Neural cell (in vitro differentiated cells): ENCODE results near the gene CASP9. TPM values are rescaled to one million over a fixed set of nuclear protein-coding genes. Genes with fewer than 3 reads are reported as not detected.
"Not testable (repeated sequence)": the region's sequence is repeated elsewhere in the genome, so short reads cannot be mapped to it uniquely, and the experiment has no call there.

Experiments used
- H2AFZ ChIP-seq: fragments of 200-600, 300-800 bp; sonication (generic), shearing (Covaris generic); 2 replicates; pipeline ENCODE4 v1.6.0; 2014; ENCODE audit warnings: low read depth, mild to moderate bottlenecking, antibody characterized with exemption, low read length, moderate library complexity
- H3F3A ChIP-seq: fragments of 200-600 bp; shearing (Covaris generic); 2 replicates; pipeline ENCODE4 v1.6.1; 2016; ENCODE audit warnings: mild to moderate bottlenecking, moderate library complexity, mixed read lengths, antibody characterized with exemption, low read length; ENCODE audit not compliant: insufficient read depth, poor library complexity, severe bottlenecking
- H3K27ac ChIP-seq: fragments of 200-600, 300-800 bp; sonication (generic), shearing (Covaris generic); 2 replicates; pipeline ENCODE4 v1.5.1; 2014; ENCODE audit warnings: mild to moderate bottlenecking, low read length, moderate library complexity
- H3K27me3 ChIP-seq: fragments of 300-800, 200-600 bp; sonication (generic), shearing (Covaris generic); 2 replicates; pipeline ENCODE4 v1.6.0; 2014; ENCODE audit warnings: mild to moderate bottlenecking, low read depth, low read length, moderate library complexity; ENCODE audit not compliant: insufficient read depth
- H3K36me3 ChIP-seq: fragments of 300-800, 200-600 bp; sonication (generic), shearing (Covaris generic); 2 replicates; pipeline ENCODE4 v1.5.1; 2014; ENCODE audit warnings: mild to moderate bottlenecking, antibody characterized with exemption, low read length, moderate library complexity; ENCODE audit not compliant: insufficient read depth
- H3K4me2 ChIP-seq: fragments of 300-800, 200-600 bp; sonication (generic), shearing (Covaris generic); 2 replicates; pipeline ENCODE4 v1.6.0; 2014; ENCODE audit warnings: mild to moderate bottlenecking, low read length
- H3K4me3 ChIP-seq: fragments of 300-800, 200-600 bp; sonication (generic), shearing (Covaris generic); 2 replicates; pipeline ENCODE4 v1.5.1; 2014; ENCODE audit warnings: mild to moderate bottlenecking, low read length, moderate library complexity
- H3K79me2 ChIP-seq: fragments of 200-600 bp; shearing (Covaris generic); replicated peaks from 2 replicates; pipeline ENCODE4 v1.6.0; 2014; ENCODE audit warnings: mild to moderate bottlenecking, low read length, moderate library complexity; ENCODE audit not compliant: insufficient read depth
- H3K9ac ChIP-seq: fragments of 300-800, 200-600 bp; sonication (generic), shearing (Covaris generic); 2 replicates; pipeline ENCODE4 v1.6.1; 2016; ENCODE audit warnings: mild to moderate bottlenecking, low read length, mixed read lengths
- H3K9me2 ChIP-seq: fragments of 200-600 bp; shearing (Covaris generic); 2 replicates; pipeline ENCODE4 v1.6.1; 2016; ENCODE audit warnings: mild to moderate bottlenecking, low read length, mixed read lengths; ENCODE audit not compliant: insufficient read depth
- H3K9me3 ChIP-seq: fragments of 200-600, 300-800 bp; sonication (generic), shearing (Covaris generic); 2 replicates; pipeline ENCODE4 v1.6.1; 2016; ENCODE audit warnings: mild to moderate bottlenecking, mixed run types, low read length, moderate library complexity, mixed read lengths
- H4K20me1 ChIP-seq: fragments of 200-600 bp; shearing (Covaris generic); 2 replicates; pipeline ENCODE4 v1.6.1; 2016; ENCODE audit warnings: mild to moderate bottlenecking, mixed run types; ENCODE audit not compliant: insufficient read depth
- CTCF ChIP-seq: fragments of 450-650 bp; IDR thresholded peaks from 2 replicates; pipeline ENCODE4 v1.5.1; 2014; ENCODE audit warnings: antibody characterized with exemption, mild to moderate bottlenecking, moderate library complexity; ENCODE audit not compliant: poor library complexity, severe bottlenecking
- EP300 ChIP-seq: fragments of 450-650 bp; conservative IDR thresholded peaks from 2 replicates; pipeline ENCODE4 v1.6.1; 2014; ENCODE audit warnings: antibody characterized with exemption, mild to moderate bottlenecking, moderate library complexity; ENCODE audit not compliant: poor library complexity, severe bottlenecking
- EZH2 ChIP-seq: fragments of 200-600, 300-800 bp; shearing (Covaris generic), sonication (generic); IDR thresholded peaks from 2 replicates; pipeline ENCODE4 v1.6.1; 2014; ENCODE audit warnings: antibody characterized with exemption, low read length, borderline replicate concordance, mild to moderate bottlenecking; ENCODE audit not compliant: insufficient read depth, poor library complexity, severe bottlenecking
- MXI1 ChIP-seq: fragments of 450-650 bp; conservative IDR thresholded peaks from 2 replicates; pipeline ENCODE4 v1.6.1; 2014; ENCODE audit warnings: antibody characterized with exemption, mild to moderate bottlenecking; ENCODE audit not compliant: poor library complexity, severe bottlenecking
- POLR2AphosphoS5 ChIP-seq: IDR thresholded peaks from 2 replicates; pipeline ENCODE4 v1.6.1; 2012
- RAD21 ChIP-seq: fragments of 450-650 bp; conservative IDR thresholded peaks from 2 replicates; pipeline ENCODE4 v1.6.1; 2014; ENCODE audit warnings: antibody characterized with exemption, mild to moderate bottlenecking, moderate library complexity
- REST ChIP-seq: IDR thresholded peaks from 2 replicates; pipeline ENCODE4 v1.6.1; 2012; ENCODE audit warnings: borderline replicate concordance
- SMC3 ChIP-seq: fragments of 450-650 bp; conservative IDR thresholded peaks from 2 replicates; pipeline ENCODE4 v1.6.1; 2014; ENCODE audit warnings: antibody characterized with exemption, mild to moderate bottlenecking, moderate library complexity; ENCODE audit not compliant: poor library complexity
- TAF1 ChIP-seq: IDR thresholded peaks from 2 replicates; pipeline ENCODE4 v1.6.1; 2012; ENCODE audit warnings: low read depth
- polyA plus RNA-seq: library from polyadenylated mRNA; depleted of rRNA; stranded (reverse); fragments of >200 nt; gene quantifications from 2 replicates; pipeline ENCODE4 v1.2.3, GENCODE V29; 2014

The CASP9 gene
- polyA plus RNA-seq, 1 donor from 2014 or later, result 13.7 TPM

- no peaks in the 10 kb centered on the region for H3K9me3 ChIP-seq
- H3K9ac ChIP-seq, result no peak overlapping the region
- no peaks in the 10 kb centered on the region for H3K36me3 ChIP-seq
- H2AFZ ChIP-seq, result no peak overlapping the region
- H3K9me2 ChIP-seq, result no peaks in the 10 kb centered on the region
- no peaks in the 10 kb centered on the region for H3K27me3 ChIP-seq
- TF ChIP-seq RAD21, result no peak
- TF ChIP-seq MXI1, result no peak
- no peak for TF ChIP-seq EZH2
- no peak for TF ChIP-seq TAF1
- no peak for TF ChIP-seq REST
- no peak for TF ChIP-seq SMC3
- TF ChIP-seq EP300, result no peak
- no peak for TF ChIP-seq POLR2AphosphoS5
- no peak for TF ChIP-seq CTCF
- no peaks in the 10 kb centered on the region for H4K20me1 ChIP-seq
- H3K4me3 ChIP-seq, result no peak overlapping the region
- no peaks in the 10 kb centered on the region for H3K79me2 ChIP-seq
- no peaks in the 10 kb centered on the region for H3F3A ChIP-seq
- no peak overlapping the region for H3K4me2 ChIP-seq
- H3K27ac ChIP-seq, result no peak overlapping the region
Observed at GRCh38 chr1:15460708-15461095, 63.3 kb downstream of the CASP9 start.

- no peaks in the 10 kb centered on the region for H3K36me3 ChIP-seq
- no peaks in the 10 kb centered on the region for H3K9me3 ChIP-seq
- H3K79me2 ChIP-seq, result no peaks in the 10 kb centered on the region
- H3K9me2 ChIP-seq, result no peaks in the 10 kb centered on the region
- no peak overlapping the region for H2AFZ ChIP-seq
- H3K27ac ChIP-seq, result no peak overlapping the region
- no peak overlapping the region for H3K4me3 ChIP-seq
- no peak for TF ChIP-seq TAF1
- TF ChIP-seq SMC3, result no peak
- no peak for TF ChIP-seq REST
- no peak for TF ChIP-seq POLR2AphosphoS5
- no peak for TF ChIP-seq CTCF
- no peak for TF ChIP-seq MXI1
- no peak for TF ChIP-seq EZH2
- no peak for TF ChIP-seq RAD21
- TF ChIP-seq EP300, result no peak
- H4K20me1 ChIP-seq, result no peaks in the 10 kb centered on the region
- no peak overlapping the region for H3K9ac ChIP-seq
- H3K27me3 ChIP-seq, result no peaks in the 10 kb centered on the region
- H3K4me2 ChIP-seq, result no peak overlapping the region
- H3F3A ChIP-seq, result no peaks in the 10 kb centered on the region
Observed at GRCh38 chr1:15459771-15460707, 64.0 kb downstream of the CASP9 start.

- H3K4me3 ChIP-seq, H3K4me2 ChIP-seq, H2AFZ ChIP-seq, H3K36me3 ChIP-seq, H3K79me2 ChIP-seq, H3K27ac ChIP-seq, H3F3A ChIP-seq, H4K20me1 ChIP-seq, H3K9me3 ChIP-seq, H3K9ac ChIP-seq, H3K27me3 ChIP-seq, H3K9me2 ChIP-seq: not testable (repeated sequence)
Observed at GRCh38 chr1:15458388-15458787, 65.6 kb downstream of the CASP9 start.
